Measurements from ENCODE around the gene PSKH1. TPM values are rescaled to one million over a fixed set of nuclear protein-coding genes. Genes with fewer than 3 reads are reported as not detected.

The PSKH1 gene
- total and polyA plus RNA-seq, 10 of the 15 experiments (the other 5 are each of a cell fraction or from before 2014, with no cell fraction given) = 0.63 to 20.4 (median 7.8) TPM

GRCh38 chr16:67944690-67945391, 51.8 kb downstream of the PSKH1 start (continued):
- TF ChIP-seq, protein P1, sequence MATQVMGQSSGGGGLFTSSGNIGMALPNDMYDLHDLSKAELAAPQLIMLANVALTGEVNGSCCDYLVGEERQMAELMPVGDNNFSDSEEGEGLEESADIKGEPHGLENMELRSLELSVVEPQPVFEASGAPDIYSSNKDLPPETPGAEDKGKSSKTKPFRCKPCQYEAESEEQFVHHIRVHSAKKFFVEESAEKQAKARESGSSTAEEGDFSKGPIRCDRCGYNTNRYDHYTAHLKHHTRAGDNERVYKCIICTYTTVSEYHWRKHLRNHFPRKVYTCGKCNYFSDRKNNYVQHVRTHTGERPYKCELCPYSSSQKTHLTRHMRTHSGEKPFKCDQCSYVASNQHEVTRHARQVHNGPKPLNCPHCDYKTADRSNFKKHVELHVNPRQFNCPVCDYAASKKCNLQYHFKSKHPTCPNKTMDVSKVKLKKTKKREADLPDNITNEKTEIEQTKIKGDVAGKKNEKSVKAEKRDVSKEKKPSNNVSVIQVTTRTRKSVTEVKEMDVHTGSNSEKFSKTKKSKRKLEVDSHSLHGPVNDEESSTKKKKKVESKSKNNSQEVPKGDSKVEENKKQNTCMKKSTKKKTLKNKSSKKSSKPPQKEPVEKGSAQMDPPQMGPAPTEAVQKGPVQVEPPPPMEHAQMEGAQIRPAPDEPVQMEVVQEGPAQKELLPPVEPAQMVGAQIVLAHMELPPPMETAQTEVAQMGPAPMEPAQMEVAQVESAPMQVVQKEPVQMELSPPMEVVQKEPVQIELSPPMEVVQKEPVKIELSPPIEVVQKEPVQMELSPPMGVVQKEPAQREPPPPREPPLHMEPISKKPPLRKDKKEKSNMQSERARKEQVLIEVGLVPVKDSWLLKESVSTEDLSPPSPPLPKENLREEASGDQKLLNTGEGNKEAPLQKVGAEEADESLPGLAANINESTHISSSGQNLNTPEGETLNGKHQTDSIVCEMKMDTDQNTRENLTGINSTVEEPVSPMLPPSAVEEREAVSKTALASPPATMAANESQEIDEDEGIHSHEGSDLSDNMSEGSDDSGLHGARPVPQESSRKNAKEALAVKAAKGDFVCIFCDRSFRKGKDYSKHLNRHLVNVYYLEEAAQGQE (IDR thresholded peaks at IDR 0.05; ENCODE audit: low read depth, low read length) = no peak
- TF ChIP-seq, protein P2, sequence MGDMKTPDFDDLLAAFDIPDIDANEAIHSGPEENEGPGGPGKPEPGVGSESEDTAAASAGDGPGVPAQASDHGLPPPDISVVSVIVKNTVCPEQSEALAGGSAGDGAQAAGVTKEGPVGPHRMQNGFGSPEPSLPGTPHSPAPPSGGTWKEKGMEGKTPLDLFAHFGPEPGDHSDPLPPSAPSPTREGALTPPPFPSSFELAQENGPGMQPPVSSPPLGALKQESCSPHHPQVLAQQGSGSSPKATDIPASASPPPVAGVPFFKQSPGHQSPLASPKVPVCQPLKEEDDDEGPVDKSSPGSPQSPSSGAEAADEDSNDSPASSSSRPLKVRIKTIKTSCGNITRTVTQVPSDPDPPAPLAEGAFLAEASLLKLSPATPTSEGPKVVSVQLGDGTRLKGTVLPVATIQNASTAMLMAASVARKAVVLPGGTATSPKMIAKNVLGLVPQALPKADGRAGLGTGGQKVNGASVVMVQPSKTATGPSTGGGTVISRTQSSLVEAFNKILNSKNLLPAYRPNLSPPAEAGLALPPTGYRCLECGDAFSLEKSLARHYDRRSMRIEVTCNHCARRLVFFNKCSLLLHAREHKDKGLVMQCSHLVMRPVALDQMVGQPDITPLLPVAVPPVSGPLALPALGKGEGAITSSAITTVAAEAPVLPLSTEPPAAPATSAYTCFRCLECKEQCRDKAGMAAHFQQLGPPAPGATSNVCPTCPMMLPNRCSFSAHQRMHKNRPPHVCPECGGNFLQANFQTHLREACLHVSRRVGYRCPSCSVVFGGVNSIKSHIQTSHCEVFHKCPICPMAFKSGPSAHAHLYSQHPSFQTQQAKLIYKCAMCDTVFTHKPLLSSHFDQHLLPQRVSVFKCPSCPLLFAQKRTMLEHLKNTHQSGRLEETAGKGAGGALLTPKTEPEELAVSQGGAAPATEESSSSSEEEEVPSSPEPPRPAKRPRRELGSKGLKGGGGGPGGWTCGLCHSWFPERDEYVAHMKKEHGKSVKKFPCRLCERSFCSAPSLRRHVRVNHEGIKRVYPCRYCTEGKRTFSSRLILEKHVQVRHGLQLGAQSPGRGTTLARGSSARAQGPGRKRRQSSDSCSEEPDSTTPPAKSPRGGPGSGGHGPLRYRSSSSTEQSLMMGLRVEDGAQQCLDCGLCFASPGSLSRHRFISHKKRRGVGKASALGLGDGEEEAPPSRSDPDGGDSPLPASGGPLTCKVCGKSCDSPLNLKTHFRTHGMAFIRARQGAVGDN (IDR thresholded peaks at IDR 0.05) = no peak
- TF ChIP-seq BACH1 (IDR thresholded peaks at IDR 0.05; ENCODE audit: borderline replicate concordance) (no peak), SREBF2 (IDR thresholded peaks at IDR 0.05; ENCODE audit: low read length) (no peak), STAT3 (IDR thresholded peaks at IDR 0.05; ENCODE audit: low read depth, low read length) (no peak), IRF4 (IDR thresholded peaks at IDR 0.05; ENCODE audit: low read depth, low read length) (no peak)
